Neural cell (in vitro differentiated cells): ENCODE measurements around the gene GTPBP3. TPM values are rescaled to one million over a fixed set of nuclear protein-coding genes. Genes with fewer than 3 reads are reported as not detected.

Source experiments
- H2AFZ ChIP-seq: fragments of 200-600, 300-800 bp; sonication (generic), shearing (Covaris generic); 2 replicates; pipeline ENCODE4 v1.6.0; 2014; ENCODE audit warnings: low read depth, mild to moderate bottlenecking, antibody characterized with exemption, low read length, moderate library complexity
- H3F3A ChIP-seq: fragments of 200-600 bp; shearing (Covaris generic); 2 replicates; pipeline ENCODE4 v1.6.1; 2016; ENCODE audit warnings: mild to moderate bottlenecking, moderate library complexity, mixed read lengths, antibody characterized with exemption, low read length; ENCODE audit not compliant: insufficient read depth, poor library complexity, severe bottlenecking
- H3K27ac ChIP-seq: fragments of 200-600, 300-800 bp; sonication (generic), shearing (Covaris generic); 2 replicates; pipeline ENCODE4 v1.5.1; 2014; ENCODE audit warnings: mild to moderate bottlenecking, low read length, moderate library complexity
- H3K27me3 ChIP-seq: fragments of 300-800, 200-600 bp; sonication (generic), shearing (Covaris generic); 2 replicates; pipeline ENCODE4 v1.6.0; 2014; ENCODE audit warnings: mild to moderate bottlenecking, low read depth, low read length, moderate library complexity; ENCODE audit not compliant: insufficient read depth
- H3K36me3 ChIP-seq: fragments of 300-800, 200-600 bp; sonication (generic), shearing (Covaris generic); 2 replicates; pipeline ENCODE4 v1.5.1; 2014; ENCODE audit warnings: mild to moderate bottlenecking, antibody characterized with exemption, low read length, moderate library complexity; ENCODE audit not compliant: insufficient read depth
- H3K4me2 ChIP-seq: fragments of 300-800, 200-600 bp; sonication (generic), shearing (Covaris generic); 2 replicates; pipeline ENCODE4 v1.6.0; 2014; ENCODE audit warnings: mild to moderate bottlenecking, low read length
- H3K4me3 ChIP-seq: fragments of 300-800, 200-600 bp; sonication (generic), shearing (Covaris generic); 2 replicates; pipeline ENCODE4 v1.5.1; 2014; ENCODE audit warnings: mild to moderate bottlenecking, low read length, moderate library complexity
- H3K79me2 ChIP-seq: fragments of 200-600 bp; shearing (Covaris generic); replicated peaks from 2 replicates; pipeline ENCODE4 v1.6.0; 2014; ENCODE audit warnings: mild to moderate bottlenecking, low read length, moderate library complexity; ENCODE audit not compliant: insufficient read depth
- H3K9ac ChIP-seq: fragments of 300-800, 200-600 bp; sonication (generic), shearing (Covaris generic); 2 replicates; pipeline ENCODE4 v1.6.1; 2016; ENCODE audit warnings: mild to moderate bottlenecking, low read length, mixed read lengths
- H3K9me2 ChIP-seq: fragments of 200-600 bp; shearing (Covaris generic); 2 replicates; pipeline ENCODE4 v1.6.1; 2016; ENCODE audit warnings: mild to moderate bottlenecking, low read length, mixed read lengths; ENCODE audit not compliant: insufficient read depth
- H3K9me3 ChIP-seq: fragments of 200-600, 300-800 bp; sonication (generic), shearing (Covaris generic); 2 replicates; pipeline ENCODE4 v1.6.1; 2016; ENCODE audit warnings: mild to moderate bottlenecking, mixed run types, low read length, moderate library complexity, mixed read lengths
- H4K20me1 ChIP-seq: fragments of 200-600 bp; shearing (Covaris generic); 2 replicates; pipeline ENCODE4 v1.6.1; 2016; ENCODE audit warnings: mild to moderate bottlenecking, mixed run types; ENCODE audit not compliant: insufficient read depth
- EP300 ChIP-seq: fragments of 450-650 bp; conservative IDR thresholded peaks from 2 replicates; pipeline ENCODE4 v1.6.1; 2014; ENCODE audit warnings: antibody characterized with exemption, mild to moderate bottlenecking, moderate library complexity; ENCODE audit not compliant: poor library complexity, severe bottlenecking
- EZH2 ChIP-seq: fragments of 200-600, 300-800 bp; shearing (Covaris generic), sonication (generic); IDR thresholded peaks from 2 replicates; pipeline ENCODE4 v1.6.1; 2014; ENCODE audit warnings: antibody characterized with exemption, low read length, borderline replicate concordance, mild to moderate bottlenecking; ENCODE audit not compliant: insufficient read depth, poor library complexity, severe bottlenecking
- MXI1 ChIP-seq: fragments of 450-650 bp; conservative IDR thresholded peaks from 2 replicates; pipeline ENCODE4 v1.6.1; 2014; ENCODE audit warnings: antibody characterized with exemption, mild to moderate bottlenecking; ENCODE audit not compliant: poor library complexity, severe bottlenecking
- POLR2AphosphoS5 ChIP-seq: IDR thresholded peaks from 2 replicates; pipeline ENCODE4 v1.6.1; 2012
- RAD21 ChIP-seq: fragments of 450-650 bp; conservative IDR thresholded peaks from 2 replicates; pipeline ENCODE4 v1.6.1; 2014; ENCODE audit warnings: antibody characterized with exemption, mild to moderate bottlenecking, moderate library complexity
- REST ChIP-seq: IDR thresholded peaks from 2 replicates; pipeline ENCODE4 v1.6.1; 2012; ENCODE audit warnings: borderline replicate concordance
- SMC3 ChIP-seq: fragments of 450-650 bp; conservative IDR thresholded peaks from 2 replicates; pipeline ENCODE4 v1.6.1; 2014; ENCODE audit warnings: antibody characterized with exemption, mild to moderate bottlenecking, moderate library complexity; ENCODE audit not compliant: poor library complexity
- TAF1 ChIP-seq: IDR thresholded peaks from 2 replicates; pipeline ENCODE4 v1.6.1; 2012; ENCODE audit warnings: low read depth
- polyA plus RNA-seq: library from polyadenylated mRNA; depleted of rRNA; stranded (reverse); fragments of >200 nt; gene quantifications from 2 replicates; pipeline ENCODE4 v1.2.3, GENCODE V29; 2014
- TF ChIP-seq, protein P1 (sequence below): fragments of 450-650 bp; IDR thresholded peaks from 2 replicates; pipeline ENCODE4 v1.5.1; 2014; ENCODE audit warnings: antibody characterized with exemption, mild to moderate bottlenecking, moderate library complexity; ENCODE audit not compliant: poor library complexity, severe bottlenecking

Gene GTPBP3
- polyA plus RNA-seq, 1 donor from 2014 or later, result 25.6 TPM

GRCh38 chr19:17306285-17306714 lies 31.1 kb upstream of the GTPBP3 start:
- Histone ChIP-seq H3K9ac (peak overlapping the region; percentile 88), H3F3A (no peaks in the 10 kb centered on the region), H3K9me2 (no peaks in the 10 kb centered on the region), H4K20me1 (no peaks in the 10 kb centered on the region), H3K79me2 (peaks cover 15% of the 10 kb centered on the region), H2AFZ (peak overlapping the region; percentile 94), H3K4me2 (peak overlapping the region; percentile 95), H3K27ac (peak overlapping the region; percentile 84), H3K9me3 (no peaks in the 10 kb centered on the region), H3K4me3 (peak overlapping the region; percentile 92), H3K36me3 (no peaks in the 10 kb centered on the region), H3K27me3 (no peaks in the 10 kb centered on the region)
- TF ChIP-seq REST (no peak), TAF1 (no peak), EP300 (no peak), RAD21 (no peak), MXI1 (no peak), POLR2AphosphoS5 (no peak), SMC3 (no peak), EZH2 (no peak)
- TF ChIP-seq, protein P1, sequence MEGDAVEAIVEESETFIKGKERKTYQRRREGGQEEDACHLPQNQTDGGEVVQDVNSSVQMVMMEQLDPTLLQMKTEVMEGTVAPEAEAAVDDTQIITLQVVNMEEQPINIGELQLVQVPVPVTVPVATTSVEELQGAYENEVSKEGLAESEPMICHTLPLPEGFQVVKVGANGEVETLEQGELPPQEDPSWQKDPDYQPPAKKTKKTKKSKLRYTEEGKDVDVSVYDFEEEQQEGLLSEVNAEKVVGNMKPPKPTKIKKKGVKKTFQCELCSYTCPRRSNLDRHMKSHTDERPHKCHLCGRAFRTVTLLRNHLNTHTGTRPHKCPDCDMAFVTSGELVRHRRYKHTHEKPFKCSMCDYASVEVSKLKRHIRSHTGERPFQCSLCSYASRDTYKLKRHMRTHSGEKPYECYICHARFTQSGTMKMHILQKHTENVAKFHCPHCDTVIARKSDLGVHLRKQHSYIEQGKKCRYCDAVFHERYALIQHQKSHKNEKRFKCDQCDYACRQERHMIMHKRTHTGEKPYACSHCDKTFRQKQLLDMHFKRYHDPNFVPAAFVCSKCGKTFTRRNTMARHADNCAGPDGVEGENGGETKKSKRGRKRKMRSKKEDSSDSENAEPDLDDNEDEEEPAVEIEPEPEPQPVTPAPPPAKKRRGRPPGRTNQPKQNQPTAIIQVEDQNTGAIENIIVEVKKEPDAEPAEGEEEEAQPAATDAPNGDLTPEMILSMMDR, result no peak

DNA sequence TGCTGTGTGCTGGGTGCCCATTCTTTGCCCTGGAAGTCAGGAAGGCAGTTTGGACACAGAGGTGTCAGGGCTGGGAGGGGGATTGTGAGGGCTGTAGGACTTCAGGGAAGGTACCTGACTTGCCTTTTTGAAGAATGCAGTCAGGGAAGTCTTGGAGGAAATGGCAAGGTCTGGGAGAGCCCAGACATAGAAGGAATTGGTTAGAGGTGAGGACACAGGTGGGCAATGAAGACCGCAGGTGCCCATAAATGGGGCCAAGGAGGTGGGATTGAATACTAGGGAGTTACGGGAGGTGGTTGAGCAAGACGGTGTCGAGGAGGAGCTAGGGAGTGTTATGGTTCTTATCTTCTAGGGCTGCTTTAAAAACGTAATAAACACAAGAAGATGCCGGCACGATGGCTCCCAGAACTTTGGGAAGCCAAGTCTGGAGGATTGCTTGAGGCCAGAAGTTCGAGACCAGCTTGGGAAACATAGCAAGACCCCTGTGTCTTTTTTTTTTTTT lies 29.4 kb upstream of the GTPBP3 start:
- H3F3A ChIP-seq, result no peaks in the 10 kb centered on the region
- peaks cover 18% of the 10 kb centered on the region for H3K79me2 ChIP-seq
- TF ChIP-seq RAD21 (no peak), REST (no peak), POLR2AphosphoS5 (no peak), TAF1 (no peak), MXI1 (no peak), EP300 (no peak), EZH2 (no peak), SMC3 (no peak)
- TF ChIP-seq, protein P1, result no peak
- H3K9me3 ChIP-seq, result no peaks in the 10 kb centered on the region
- H3K27ac ChIP-seq, result no peak overlapping the region
- H3K36me3 ChIP-seq, result no peaks in the 10 kb centered on the region
- H3K4me3 ChIP-seq, result no peak overlapping the region
- H3K27me3 ChIP-seq, result no peaks in the 10 kb centered on the region
- H3K4me2 ChIP-seq, result no peak overlapping the region
- no peak overlapping the region for H2AFZ ChIP-seq
- H3K9ac ChIP-seq, result no peak overlapping the region
- H3K9me2 ChIP-seq, result no peaks in the 10 kb centered on the region
- no peaks in the 10 kb centered on the region for H4K20me1 ChIP-seq
